ENCODE results near the gene MTG2.

Gene MTG2

GRCh38 chr20:62208061-62208794 lies 25.4 kb downstream of the MTG2 start:
- DNase-seq, result no peak

DNA sequence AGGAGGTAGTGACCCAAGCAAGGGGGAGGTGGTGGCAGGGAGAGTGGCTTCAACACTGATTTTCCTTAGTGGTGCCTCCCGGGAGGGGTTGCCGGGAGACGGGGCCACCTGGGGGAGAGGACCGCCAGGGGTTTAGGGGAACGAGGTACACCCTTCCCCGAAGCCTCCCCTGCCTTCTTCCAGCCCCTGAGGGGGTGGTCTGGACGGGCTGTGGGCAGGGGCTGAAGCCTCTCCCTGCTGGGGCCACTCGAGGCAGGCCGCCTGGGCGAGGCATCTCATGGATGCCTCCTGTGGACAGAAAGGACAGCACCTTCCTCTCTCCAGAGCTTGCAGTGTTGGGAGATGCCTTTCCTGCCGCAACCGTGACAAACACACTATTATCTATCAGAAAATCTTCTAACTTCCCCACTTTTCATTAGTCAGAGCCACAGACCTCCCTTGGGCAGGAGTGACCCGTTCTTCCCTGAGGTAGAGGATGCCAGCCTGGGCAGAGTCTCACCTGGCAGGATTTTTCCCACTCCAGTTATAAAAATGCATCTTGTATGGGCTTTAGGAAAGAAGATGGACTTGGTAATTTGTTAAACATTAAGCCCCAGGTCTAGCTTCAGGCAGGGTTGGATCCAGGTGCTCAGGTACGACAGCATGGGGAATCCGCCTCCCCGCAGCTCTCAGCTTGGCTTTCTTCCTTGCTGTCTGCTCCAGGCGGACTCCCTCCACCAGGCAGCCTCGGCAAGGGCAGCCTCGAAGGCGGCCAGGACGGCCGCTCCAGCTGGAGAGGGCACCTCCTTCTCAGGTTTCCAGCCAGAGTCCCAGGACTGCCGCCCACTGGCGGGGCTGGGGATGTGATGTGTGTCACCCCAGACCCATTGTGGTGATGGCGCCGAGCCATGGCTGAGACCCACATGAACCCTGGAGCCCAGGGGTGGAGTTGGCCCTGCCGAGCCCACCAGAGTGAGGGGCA lies 26.2 kb downstream of the MTG2 start:
- DNase-seq, result no peak

DNA sequence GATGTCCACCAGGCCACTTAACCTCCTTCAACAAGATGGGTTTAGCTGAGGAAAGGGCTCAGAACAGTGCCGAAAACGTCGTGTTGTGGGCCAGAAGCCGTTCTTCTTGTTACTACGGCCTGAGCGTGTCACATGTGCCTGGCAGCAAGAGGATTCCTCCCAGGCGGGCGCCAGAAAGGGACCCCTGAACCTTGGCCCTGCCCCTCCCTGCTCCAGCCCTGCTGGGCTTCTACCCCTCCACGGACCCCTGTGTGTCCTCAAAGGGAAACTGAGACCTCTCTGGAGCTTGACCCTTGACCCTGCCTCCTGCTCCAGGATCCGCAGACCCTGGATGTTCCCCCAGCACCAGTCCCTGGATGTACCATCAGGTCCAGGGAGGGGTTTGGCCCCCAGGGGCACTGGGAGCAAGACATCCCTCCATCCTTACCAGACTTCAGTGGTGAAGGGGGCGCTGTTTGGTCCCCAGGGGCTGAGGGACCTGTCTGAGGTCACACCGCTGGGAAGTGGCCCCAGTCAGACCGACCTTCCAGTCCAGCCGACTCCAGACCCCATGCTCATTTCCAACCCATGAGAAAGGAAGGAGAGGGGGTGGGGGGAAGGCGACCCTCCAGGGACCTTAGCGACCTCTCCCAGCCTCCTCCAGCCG lies 27.1 kb downstream of the MTG2 start:
- DNase-seq, result no peak

DNA sequence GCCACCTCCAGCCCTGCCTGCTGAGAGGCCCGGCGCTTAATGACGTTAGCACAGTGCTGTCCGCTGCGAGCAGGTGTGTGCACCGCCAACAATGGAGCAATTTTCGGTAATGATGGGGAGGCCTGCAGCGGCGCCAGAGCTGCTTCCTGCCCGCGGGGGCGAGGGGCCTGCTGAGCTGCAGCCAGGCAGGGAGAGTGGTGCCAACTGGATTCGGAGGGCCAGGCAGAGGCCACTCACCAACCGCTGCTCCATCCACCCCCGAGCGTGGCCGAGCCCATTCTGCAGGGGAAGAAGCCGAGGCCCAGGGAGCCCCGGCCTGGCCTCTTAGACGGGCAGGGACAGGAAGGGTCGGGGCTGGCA lies 27.6 kb downstream of the MTG2 start:
- no peak for DNase-seq

- no peak for DNase-seq
Measured at GRCh38 chr20:62211216-62211615, 28.4 kb downstream of the MTG2 start.

DNA sequence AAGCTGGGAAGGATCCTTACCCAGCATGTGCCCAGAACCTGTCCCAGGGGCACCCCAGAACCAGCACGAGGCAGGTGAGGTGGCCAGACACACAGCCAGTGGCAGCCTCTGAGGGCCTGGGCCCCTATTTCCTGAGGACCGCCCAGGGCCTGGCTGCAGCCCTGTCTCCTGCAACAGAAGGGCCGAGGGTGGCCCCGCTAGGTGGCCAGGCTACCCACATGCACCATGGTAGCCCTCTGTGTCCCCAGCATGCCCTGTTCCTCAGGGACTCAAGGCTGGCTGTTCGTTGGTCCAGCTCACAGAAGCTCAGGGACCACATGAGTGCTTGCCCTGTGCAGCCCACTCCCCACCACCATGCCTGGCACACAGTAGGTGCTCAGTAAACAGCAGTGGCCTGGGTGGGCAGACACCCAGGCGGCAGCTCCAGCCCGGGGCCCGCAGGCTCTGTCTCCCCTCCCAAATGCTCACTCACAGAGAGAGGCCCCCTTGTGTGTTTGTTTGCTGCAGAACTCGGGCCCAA lies 29.0 kb downstream of the MTG2 start:
- no peak for DNase-seq

- no peak for DNase-seq
Measured at GRCh38 chr20:62212299-62212698, 29.5 kb downstream of the MTG2 start.

- DNase-seq, result no peak
Measured at GRCh38 chr20:62214067-62214466, 31.2 kb downstream of the MTG2 start.

- DNase-seq, result no peak
Measured at GRCh38 chr20:62215020-62215990, 32.5 kb downstream of the MTG2 start.

GRCh38 chr20:62215991-62216635 lies 33.3 kb downstream of the MTG2 start:
- DNase-seq, result no peak

DNA sequence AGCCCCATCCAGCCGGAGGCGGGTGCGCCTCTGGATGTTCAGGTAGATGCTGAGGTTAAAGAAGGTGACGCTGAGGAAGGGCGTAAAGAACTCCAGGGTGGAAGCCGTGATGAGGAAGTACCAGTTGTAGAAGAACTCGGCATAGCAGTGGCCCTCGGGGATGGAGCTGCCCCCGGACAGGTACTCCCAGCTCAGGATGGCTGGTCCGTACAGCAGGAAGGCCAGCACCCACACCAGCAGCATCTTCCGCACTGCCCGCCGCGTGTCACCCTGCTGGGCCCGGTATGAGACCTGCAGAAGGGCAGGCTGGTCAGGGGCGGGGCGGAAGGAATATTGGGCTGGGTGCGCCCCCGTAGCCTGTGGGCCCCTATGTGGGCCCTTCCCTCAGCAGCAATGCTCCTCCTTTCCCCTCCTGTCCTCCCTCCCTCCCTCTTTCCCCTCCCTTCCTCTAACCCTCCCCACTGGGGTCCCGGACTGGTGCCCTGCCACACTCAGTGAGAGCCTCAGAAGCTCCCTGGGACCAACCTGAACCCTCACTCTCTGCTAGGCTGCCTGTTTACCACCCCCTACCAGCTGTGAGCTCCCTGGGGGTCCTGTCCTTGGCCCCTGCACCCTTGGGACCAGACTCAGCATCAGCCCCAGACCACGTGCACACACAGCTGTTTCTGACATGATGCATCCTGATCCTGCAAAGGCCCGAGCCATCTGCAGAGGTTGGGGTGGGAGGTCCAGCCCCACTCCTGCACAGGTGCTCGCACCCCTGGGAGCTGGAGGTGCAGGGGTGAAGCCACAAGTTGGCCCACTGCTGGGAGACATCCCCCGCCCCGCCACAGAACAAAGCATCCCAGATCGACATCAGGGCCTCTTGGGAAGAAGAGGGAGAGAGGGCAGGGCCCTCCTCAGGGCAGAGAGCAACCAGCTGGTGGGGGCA lies 34.1 kb downstream of the MTG2 start:
- no peak for DNase-seq

GRCh38 chr20:62217913-62218773 lies 35.3 kb downstream of the MTG2 start:
- no peak for DNase-seq

GRCh38 chr20:62219101-62219991 lies 36.5 kb downstream of the MTG2 start:
- DNase-seq, result no peak

GRCh38 chr20:62219992-62220665 lies 37.3 kb downstream of the MTG2 start, which contains the start of gene HRH3:
HRH3 (minus strand) TSS chr20:62220278; CDS start chr20:62219970, 308 bp downstream.
- DNase-seq, result no peak

GRCh38 chr20:62220666-62221568 lies 38.1 kb downstream of the MTG2 start:
- no peak for DNase-seq

DNA sequence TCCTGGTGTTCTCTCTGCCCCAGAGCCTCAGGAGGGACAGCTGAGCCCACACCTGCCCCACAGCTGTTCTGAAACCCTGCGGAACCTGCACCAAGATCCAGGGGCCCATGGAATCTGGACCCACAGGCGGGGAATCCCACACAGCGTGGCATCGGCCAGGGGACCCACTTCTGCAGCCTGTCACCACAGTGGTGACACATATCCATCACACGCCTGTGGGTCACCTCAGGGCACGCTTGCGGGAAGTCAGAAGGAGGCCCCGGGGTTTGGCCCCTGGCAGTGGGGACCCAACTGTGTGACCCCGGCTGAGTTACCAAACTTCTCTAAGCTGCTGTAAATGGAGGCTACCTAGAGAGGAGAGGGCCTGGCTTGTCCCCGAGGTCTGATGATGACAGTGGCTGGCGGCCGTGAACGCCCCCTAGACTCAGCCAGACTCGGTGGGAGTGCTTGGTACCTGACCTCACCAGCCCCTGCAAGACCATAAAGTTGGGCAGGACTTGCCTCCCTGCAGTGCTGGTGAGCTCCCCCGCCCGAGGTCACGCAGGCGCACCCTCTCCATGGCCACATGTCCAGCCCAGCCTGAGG lies 39.5 kb downstream of the MTG2 start:
- DNase-seq, result no peak
